ENCODE measurements around the gene TMEM198.
A peak's percentile ranks its signal among the peaks of the same experiment; 100 is the strongest.

Gene TMEM198

DNA sequence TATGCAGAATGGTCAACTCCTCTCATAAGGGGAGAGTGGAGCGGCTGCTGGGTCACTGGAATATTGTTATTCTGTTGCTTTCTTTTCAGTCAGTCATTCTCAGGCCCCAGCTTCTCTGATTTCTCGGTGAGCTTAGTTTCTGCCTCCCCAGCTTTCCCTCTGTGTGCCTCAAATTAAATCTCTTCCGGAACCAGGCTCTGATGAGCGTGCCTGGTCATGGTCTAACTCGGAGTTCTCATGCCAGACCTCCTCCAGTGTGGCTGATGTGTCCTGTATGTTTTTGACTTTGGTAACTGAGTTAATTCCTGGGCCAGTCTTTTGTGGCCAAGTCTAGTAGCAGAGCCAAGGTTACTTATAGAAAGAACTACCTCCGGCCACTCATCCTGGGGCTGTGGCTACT is 48.9 kb downstream of the TMEM198 start:
- no peak overlapping the region for H3K4me3 ChIP-seq (ENCODE audit: low read length)
- peaks cover 8% of the 10 kb centered on the region for H3K4me1 ChIP-seq (ENCODE audit: control insufficient read depth, low read depth, low read length)
- H3K27me3 ChIP-seq (ENCODE audit: control insufficient read depth, insufficient read depth, low read length): no peaks in the 10 kb centered on the region
- H3K9ac ChIP-seq (ENCODE audit: low read length): no peak overlapping the region
- H3K36me3 ChIP-seq (ENCODE audit: control insufficient read depth, low read depth, low read length): no peaks in the 10 kb centered on the region
- H3K9me3 ChIP-seq (ENCODE audit: control insufficient read depth, low read depth, low read length): no peaks in the 10 kb centered on the region
- no peak overlapping the region for H3K27ac ChIP-seq (ENCODE audit: low read length)

DNA sequence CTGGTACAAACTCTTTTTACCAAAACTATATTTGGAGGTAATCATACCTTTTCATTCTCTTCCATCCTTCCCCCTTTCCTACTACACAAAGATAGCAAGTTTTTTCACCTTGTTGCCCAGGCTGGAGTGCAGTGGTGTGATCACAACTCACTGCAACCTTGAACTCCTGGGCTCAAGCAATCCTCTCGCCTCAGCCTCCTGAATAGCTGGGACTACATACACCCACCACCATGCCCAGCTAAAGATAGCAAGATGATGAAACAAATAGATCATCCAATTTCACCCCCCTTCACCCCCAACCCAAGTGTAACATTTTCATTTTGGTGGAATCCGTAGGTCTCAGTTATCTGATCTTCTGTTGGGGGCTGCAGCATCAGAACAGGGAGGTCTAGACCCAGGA is 49.3 kb downstream of the TMEM198 start:
- Histone ChIP-seq H3K9ac (ENCODE audit: low read length) (no peak overlapping the region), H3K4me3 (ENCODE audit: low read length) (no peak overlapping the region), H3K27ac (ENCODE audit: low read length) (no peak overlapping the region), H3K27me3 (ENCODE audit: control insufficient read depth, insufficient read depth, low read length) (no peaks in the 10 kb centered on the region), H3K36me3 (ENCODE audit: control insufficient read depth, low read depth, low read length) (no peaks in the 10 kb centered on the region), H3K4me1 (ENCODE audit: control insufficient read depth, low read depth, low read length) (peaks cover 8% of the 10 kb centered on the region), H3K9me3 (ENCODE audit: control insufficient read depth, low read depth, low read length) (no peaks in the 10 kb centered on the region)

DNA sequence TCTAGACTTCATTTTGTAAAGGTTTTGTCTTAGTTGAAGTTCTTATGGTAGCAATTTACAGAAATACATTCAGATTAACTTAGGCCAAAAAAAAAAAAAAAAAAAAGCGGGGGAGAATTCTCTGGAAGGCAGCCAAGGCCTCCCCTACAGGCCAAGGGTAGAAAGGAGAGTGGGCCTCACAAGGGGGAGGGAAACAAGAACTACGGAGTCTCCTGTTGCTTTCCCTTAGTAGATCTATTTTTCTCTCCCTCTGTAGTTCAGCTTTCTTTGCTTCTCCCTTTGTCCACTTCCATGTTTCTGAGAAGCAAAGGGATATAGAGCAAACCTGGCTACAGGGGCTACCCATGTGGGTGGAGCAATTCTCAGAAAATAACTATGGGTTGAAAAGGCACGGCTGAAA is 51.4 kb downstream of the TMEM198 start:
- H3K4me3 ChIP-seq (ENCODE audit: low read length): no peak overlapping the region
- no peak overlapping the region for H3K27ac ChIP-seq (ENCODE audit: low read length)
- peaks cover 14% of the 10 kb centered on the region for H3K4me1 ChIP-seq (ENCODE audit: control insufficient read depth, low read depth, low read length)
- no peaks in the 10 kb centered on the region for H3K27me3 ChIP-seq (ENCODE audit: control insufficient read depth, insufficient read depth, low read length)
- no peaks in the 10 kb centered on the region for H3K36me3 ChIP-seq (ENCODE audit: control insufficient read depth, low read depth, low read length)
- no peak overlapping the region for H3K9ac ChIP-seq (ENCODE audit: low read length)
- H3K9me3 ChIP-seq (ENCODE audit: control insufficient read depth, low read depth, low read length): no peaks in the 10 kb centered on the region

DNA sequence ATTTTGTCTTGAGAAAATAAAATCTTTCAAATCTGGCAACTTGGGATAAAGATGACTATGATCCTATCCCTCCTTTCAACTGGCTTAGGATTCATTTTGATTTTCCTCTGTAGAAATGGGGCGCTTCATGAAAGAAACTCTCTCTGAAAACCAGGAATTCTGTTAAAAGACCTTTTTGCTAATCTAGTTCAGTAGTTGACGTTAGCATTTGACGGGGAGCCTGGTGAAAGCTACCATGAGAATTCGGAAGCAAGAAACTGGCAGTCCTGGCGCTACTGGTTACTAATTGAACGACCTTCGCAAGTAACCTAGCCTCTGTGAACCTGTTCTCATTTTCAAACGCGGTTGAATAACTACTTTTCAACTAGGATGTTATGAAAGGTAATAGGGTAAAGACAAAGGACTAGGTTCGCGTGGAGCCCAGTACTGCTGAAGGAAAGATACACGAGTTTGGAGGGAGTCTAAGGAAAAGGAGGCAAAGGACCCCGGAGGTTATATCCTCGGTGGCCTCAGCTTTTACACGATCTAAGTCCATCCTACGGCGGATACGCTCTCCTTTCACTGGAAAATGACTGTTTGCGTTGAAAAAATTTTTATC is 53.2 kb downstream of the TMEM198 start:
- no peaks in the 10 kb centered on the region for H3K27me3 ChIP-seq (ENCODE audit: control insufficient read depth, insufficient read depth, low read length)
- H3K9me3 ChIP-seq (ENCODE audit: control insufficient read depth, low read depth, low read length): no peaks in the 10 kb centered on the region
- H3K9ac ChIP-seq (ENCODE audit: low read length): peak overlapping the region; percentile 95
- peak overlapping the region; percentile 94 for H3K27ac ChIP-seq (ENCODE audit: low read length)
- peak overlapping the region; percentile 96 for H3K4me3 ChIP-seq (ENCODE audit: low read length)
- H3K4me1 ChIP-seq (ENCODE audit: control insufficient read depth, low read depth, low read length): peaks cover 14% of the 10 kb centered on the region
- H3K36me3 ChIP-seq (ENCODE audit: control insufficient read depth, low read depth, low read length): no peaks in the 10 kb centered on the region

DNA sequence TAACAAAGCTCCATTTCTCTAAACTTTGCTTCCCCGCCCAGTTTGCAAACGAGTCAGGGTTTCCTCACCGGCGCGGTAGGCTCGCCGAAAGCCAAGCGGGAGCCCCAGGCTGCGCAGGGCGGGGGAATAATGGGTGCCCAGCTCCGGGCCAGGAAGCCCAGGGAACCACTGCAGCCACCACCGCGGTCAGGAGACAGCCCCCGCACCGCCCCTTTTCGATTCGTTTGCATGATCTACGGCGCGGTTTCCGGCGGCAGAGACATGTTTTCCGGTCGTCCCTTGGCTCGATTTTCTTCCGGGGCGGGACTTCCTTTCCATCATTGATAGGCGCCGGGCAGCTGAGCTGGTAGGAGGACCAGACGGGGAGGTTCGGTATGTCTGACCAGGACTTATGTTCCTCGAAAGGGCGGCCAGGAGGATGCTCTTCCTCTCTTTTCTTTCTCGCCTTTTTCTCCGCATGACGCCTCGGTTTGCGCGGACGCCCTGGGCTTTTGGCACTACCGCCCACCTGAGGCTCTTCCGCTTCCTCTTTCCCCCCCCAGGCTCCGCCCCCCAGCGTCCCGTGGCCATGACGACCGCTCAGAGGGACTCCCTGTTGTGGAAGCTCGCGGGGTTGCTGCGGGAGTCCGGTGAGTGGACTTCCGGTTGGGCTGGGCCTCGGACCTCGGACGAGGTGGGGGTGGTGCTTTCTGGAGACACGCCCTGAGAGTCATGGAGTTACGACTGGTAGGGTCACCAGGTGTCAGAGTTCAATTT is 53.9 kb downstream of the TMEM198 start, which contains the start of gene STK11IP:
Gene STK11IP, plus strand, starts transcription at position 306 of the 756 bp plus-strand sequence. Its CDS starts 263 bp downstream, at position 569.
- H3K27me3 ChIP-seq (ENCODE audit: control insufficient read depth, insufficient read depth, low read length): no peaks in the 10 kb centered on the region
- H3K27ac ChIP-seq (ENCODE audit: low read length): peak within 1 kb of the TSS; percentile 94
- no peaks in the 10 kb centered on the region for H3K36me3 ChIP-seq (ENCODE audit: control insufficient read depth, low read depth, low read length)
- H3K9me3 ChIP-seq (ENCODE audit: control insufficient read depth, low read depth, low read length): no peaks in the 10 kb centered on the region
- peak within 1 kb of the TSS; percentile 95 for H3K9ac ChIP-seq (ENCODE audit: low read length)
- H3K4me1 ChIP-seq (ENCODE audit: control insufficient read depth, low read depth, low read length): peaks cover 14% of the 10 kb centered on the region
- peak within 1 kb of the TSS; percentile 96 for H3K4me3 ChIP-seq (ENCODE audit: low read length)

DNA sequence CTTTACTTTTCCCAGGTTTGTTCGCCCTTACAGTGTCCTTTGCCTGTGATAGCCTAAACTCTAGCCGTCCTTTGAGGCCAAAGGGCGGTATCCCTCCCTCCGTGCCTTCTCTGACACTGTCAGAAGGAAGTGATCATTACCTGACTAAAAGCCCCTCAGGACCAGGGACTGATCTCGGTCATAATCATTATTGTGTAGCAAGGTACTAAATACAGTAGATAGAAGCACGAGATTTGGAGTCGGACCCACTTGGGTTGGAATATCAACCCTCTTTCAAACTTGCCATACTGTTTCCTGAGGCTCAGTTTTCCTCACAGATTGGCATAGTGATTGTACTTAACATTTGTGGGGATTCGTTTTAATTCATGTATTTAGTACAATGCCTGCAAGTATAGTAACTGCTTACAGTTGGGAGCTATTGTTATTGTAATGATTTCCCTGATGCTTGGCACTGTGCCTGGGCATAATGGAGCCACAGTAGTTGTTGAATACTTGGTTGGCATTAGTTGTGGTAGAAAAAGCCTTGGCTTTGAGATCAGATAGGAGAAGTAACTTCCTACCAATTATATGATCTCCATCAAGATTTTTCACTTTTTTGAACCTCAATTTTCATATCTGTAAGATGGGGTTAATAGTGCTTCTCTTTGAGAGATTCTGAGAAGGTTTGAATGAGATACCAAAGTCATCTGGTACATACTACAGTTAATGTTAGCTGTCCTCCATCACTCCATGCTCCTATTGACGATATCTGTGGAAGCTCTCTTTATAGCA is 54.7 kb downstream of the TMEM198 start:
- Histone ChIP-seq H3K4me3 (ENCODE audit: low read length) (peak overlapping the region; percentile 96), H3K9ac (ENCODE audit: low read length) (peak overlapping the region; percentile 59), H3K4me1 (ENCODE audit: control insufficient read depth, low read depth, low read length) (peaks cover 14% of the 10 kb centered on the region), H3K27me3 (ENCODE audit: control insufficient read depth, insufficient read depth, low read length) (no peaks in the 10 kb centered on the region), H3K9me3 (ENCODE audit: control insufficient read depth, low read depth, low read length) (no peaks in the 10 kb centered on the region), H3K36me3 (ENCODE audit: control insufficient read depth, low read depth, low read length) (no peaks in the 10 kb centered on the region), H3K27ac (ENCODE audit: low read length) (peak overlapping the region; percentile 67)

Measured in iPS-18a (cell line).